Measurements from ENCODE around the gene TNFRSF12A.
A peak's percentile ranks its signal among the peaks of the same experiment; 100 is the strongest.

Gene TNFRSF12A

DNA sequence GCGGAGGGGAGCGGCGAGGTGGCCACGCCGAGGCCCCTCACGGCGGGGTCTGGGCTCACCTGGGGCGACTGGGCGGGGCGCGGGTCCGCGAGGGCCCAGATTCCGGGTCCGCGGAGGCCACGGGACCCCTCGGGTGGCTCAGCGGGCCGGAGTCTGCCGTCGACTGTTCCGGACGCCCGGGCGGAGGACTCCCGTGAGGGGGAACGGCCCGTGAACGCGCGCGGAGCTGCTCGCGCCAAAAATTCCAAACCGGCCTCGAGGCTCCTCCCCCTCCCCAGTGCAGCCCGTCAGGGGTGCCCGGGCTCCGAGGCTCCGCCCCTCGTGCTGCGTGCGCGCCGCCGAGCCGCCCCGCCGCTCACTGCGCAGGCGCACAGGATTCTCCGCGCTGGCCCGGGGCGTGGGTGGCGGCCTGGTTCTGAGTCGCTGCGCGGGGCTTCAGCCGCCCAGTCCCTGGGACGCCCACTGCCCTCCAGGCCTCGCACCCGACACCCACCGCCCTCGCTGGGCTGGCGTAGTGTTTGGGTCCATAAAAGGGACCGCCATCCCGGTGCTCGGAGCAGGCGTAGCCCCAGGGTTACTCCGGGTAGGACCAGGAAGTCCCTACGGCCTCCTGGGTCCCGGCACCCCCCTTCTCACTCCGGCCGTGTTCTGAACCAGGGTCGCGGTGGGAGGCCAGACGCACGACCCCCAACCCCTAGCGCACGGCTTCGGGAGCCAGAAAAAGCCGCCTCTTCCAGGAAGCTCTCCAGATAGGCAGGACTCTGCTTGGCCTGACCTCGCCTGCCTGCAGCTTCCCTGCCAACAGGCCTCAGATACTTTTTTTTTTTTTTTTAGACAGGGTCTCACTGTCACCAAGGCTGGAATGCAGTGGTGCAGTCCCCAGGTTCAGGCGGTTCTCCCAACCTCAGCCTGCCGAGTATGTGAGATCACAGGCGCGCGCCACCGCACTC is 39.7 kb upstream of the TNFRSF12A start, which contains the start of gene PKMYT1:
Gene PKMYT1, minus strand, starts transcription at position 220 of the 950 bp plus-strand sequence. CDS start 789 bp downstream, outside the sequence.
- Histone ChIP-seq H3K9me2 (replicated peaks; ENCODE audit: low read depth, low read length) (no peaks in the 10 kb centered on the region), H3K36me3 (ENCODE audit: insufficient read depth, low read length) (no peaks in the 10 kb centered on the region), H3F3A (ENCODE audit: low read depth) (no peaks in the 10 kb centered on the region), H4K20me1 (ENCODE audit: insufficient read depth, low read length, poor library complexity, severe bottlenecking) (no peaks in the 10 kb centered on the region), H3K4me2 (ENCODE audit: low read depth, low read length, poor library complexity, severe bottlenecking) (peak within 1 kb of the TSS; percentile 75), H3K27me3 (ENCODE audit: insufficient read depth, low read length, poor library complexity, severe bottlenecking) (no peaks in the 10 kb centered on the region), H3K9me3 (ENCODE audit: insufficient read depth, low read depth, low read length) (no peaks in the 10 kb centered on the region), H3K4me1 (ENCODE audit: insufficient read depth, low read length, poor library complexity, severe bottlenecking) (no peaks in the 10 kb centered on the region), H2AFZ (ENCODE audit: low read length) (peak within 1 kb of the TSS; percentile 63), H3K79me2 (ENCODE audit: insufficient read depth, low read length) (peaks cover 30% of the 10 kb centered on the region), H3K4me3 (ENCODE audit: low read length, poor library complexity, severe bottlenecking) (peak within 1 kb of the TSS; percentile 87), H3K9ac (ENCODE audit: low read depth, low read length, poor library complexity, severe bottlenecking) (peak within 1 kb of the TSS; percentile 88)
- TF ChIP-seq, protein P1, sequence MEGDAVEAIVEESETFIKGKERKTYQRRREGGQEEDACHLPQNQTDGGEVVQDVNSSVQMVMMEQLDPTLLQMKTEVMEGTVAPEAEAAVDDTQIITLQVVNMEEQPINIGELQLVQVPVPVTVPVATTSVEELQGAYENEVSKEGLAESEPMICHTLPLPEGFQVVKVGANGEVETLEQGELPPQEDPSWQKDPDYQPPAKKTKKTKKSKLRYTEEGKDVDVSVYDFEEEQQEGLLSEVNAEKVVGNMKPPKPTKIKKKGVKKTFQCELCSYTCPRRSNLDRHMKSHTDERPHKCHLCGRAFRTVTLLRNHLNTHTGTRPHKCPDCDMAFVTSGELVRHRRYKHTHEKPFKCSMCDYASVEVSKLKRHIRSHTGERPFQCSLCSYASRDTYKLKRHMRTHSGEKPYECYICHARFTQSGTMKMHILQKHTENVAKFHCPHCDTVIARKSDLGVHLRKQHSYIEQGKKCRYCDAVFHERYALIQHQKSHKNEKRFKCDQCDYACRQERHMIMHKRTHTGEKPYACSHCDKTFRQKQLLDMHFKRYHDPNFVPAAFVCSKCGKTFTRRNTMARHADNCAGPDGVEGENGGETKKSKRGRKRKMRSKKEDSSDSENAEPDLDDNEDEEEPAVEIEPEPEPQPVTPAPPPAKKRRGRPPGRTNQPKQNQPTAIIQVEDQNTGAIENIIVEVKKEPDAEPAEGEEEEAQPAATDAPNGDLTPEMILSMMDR (conservative IDR thresholded peaks at IDR 0.05; ENCODE audit: low read length) = no peak
- TF ChIP-seq EZH2phosphoT487 (IDR thresholded peaks at IDR 0.05; ENCODE audit: borderline replicate concordance) = no peak

DNA sequence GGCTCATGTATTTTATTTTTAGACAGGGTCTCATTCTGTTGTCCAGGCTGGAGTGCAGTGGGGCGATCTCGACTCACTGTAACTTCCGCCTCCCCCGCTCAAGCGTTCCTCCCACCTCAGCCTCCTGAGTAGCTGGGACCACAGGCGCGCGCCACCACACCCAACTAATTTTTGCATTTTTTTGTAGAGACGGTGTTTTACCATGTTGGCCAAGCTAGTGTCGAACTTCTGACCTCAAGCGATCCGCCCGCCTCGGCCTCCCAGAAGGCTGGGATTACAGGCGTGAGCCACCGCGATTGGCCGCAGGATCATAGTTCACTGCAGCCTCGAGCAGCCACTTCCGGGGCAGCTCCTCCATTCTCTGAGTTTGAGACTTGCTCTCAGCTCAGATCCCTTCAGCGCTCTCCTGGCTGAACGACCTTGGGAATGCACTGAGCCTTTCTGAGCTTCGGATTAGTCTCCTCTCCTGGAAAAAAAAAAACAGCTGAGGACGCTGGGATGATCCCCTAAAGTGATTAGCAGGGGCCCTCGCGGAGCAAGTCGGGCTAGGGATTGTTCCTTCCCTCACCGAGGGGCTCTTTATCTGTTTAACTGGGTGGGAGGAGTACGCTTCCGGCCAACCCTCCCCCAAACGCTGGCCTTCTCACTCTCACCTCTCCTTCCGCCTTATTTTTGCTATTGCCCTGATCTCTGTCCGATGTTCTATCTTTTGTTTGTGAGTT is 38.8 kb upstream of the TNFRSF12A start:
- Histone ChIP-seq H3K9me2 (replicated peaks; ENCODE audit: low read depth, low read length) (no peaks in the 10 kb centered on the region), H3K4me2 (ENCODE audit: low read depth, low read length, poor library complexity, severe bottlenecking) (peak overlapping the region; percentile 67), H3K79me2 (ENCODE audit: insufficient read depth, low read length) (peaks cover 30% of the 10 kb centered on the region), H3K4me3 (ENCODE audit: low read length, poor library complexity, severe bottlenecking) (peak overlapping the region; percentile 87), H3K4me1 (ENCODE audit: insufficient read depth, low read length, poor library complexity, severe bottlenecking) (no peaks in the 10 kb centered on the region), H3K36me3 (ENCODE audit: insufficient read depth, low read length) (no peaks in the 10 kb centered on the region), H3K9me3 (ENCODE audit: insufficient read depth, low read depth, low read length) (no peaks in the 10 kb centered on the region), H3F3A (ENCODE audit: low read depth) (no peaks in the 10 kb centered on the region), H4K20me1 (ENCODE audit: insufficient read depth, low read length, poor library complexity, severe bottlenecking) (no peaks in the 10 kb centered on the region), H3K27me3 (ENCODE audit: insufficient read depth, low read length, poor library complexity, severe bottlenecking) (no peaks in the 10 kb centered on the region), H2AFZ (ENCODE audit: low read length) (no peak overlapping the region), H3K9ac (ENCODE audit: low read depth, low read length, poor library complexity, severe bottlenecking) (peak overlapping the region; percentile 88)
- TF ChIP-seq EZH2phosphoT487 (IDR thresholded peaks at IDR 0.05; ENCODE audit: borderline replicate concordance) = no peak
- TF ChIP-seq, protein P1 (conservative IDR thresholded peaks at IDR 0.05; ENCODE audit: low read length) = no peak

DNA sequence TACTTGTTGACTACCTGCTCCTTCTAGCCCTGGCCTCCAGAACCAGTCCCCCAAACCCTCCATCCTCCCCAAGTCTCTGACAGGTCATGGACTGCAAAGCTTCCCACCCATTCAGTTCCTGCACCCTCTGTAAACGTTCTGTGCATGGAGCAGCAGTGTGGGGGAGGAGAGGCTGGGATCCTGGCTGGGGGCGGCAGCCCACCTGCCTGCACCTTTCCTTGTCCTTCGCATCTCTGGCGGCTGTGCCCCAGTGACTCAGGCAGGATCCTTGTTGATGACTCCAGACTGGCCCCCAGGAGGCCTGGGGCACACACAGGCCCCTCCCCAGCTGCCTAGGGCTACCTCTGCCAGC is 38.3 kb upstream of the TNFRSF12A start:
- H4K20me1 ChIP-seq (ENCODE audit: insufficient read depth, low read length, poor library complexity, severe bottlenecking) = no peaks in the 10 kb centered on the region
- H3K9me2 ChIP-seq (replicated peaks; ENCODE audit: low read depth, low read length) = no peaks in the 10 kb centered on the region
- no peaks in the 10 kb centered on the region for H3F3A ChIP-seq (ENCODE audit: low read depth)
- no peak overlapping the region for H3K9ac ChIP-seq (ENCODE audit: low read depth, low read length, poor library complexity, severe bottlenecking)
- H3K79me2 ChIP-seq (ENCODE audit: insufficient read depth, low read length) = peaks cover 29% of the 10 kb centered on the region
- H3K36me3 ChIP-seq (ENCODE audit: insufficient read depth, low read length) = no peaks in the 10 kb centered on the region
- peak overlapping the region; percentile 67 for H3K4me2 ChIP-seq (ENCODE audit: low read depth, low read length, poor library complexity, severe bottlenecking)
- H2AFZ ChIP-seq (ENCODE audit: low read length) = no peak overlapping the region
- no peaks in the 10 kb centered on the region for H3K27me3 ChIP-seq (ENCODE audit: insufficient read depth, low read length, poor library complexity, severe bottlenecking)
- H3K9me3 ChIP-seq (ENCODE audit: insufficient read depth, low read depth, low read length) = no peaks in the 10 kb centered on the region
- H3K4me1 ChIP-seq (ENCODE audit: insufficient read depth, low read length, poor library complexity, severe bottlenecking) = no peaks in the 10 kb centered on the region
- no peak overlapping the region for H3K4me3 ChIP-seq (ENCODE audit: low read length, poor library complexity, severe bottlenecking)
- TF ChIP-seq EZH2phosphoT487 (IDR thresholded peaks at IDR 0.05; ENCODE audit: borderline replicate concordance) = no peak
- TF ChIP-seq, protein P1 (conservative IDR thresholded peaks at IDR 0.05; ENCODE audit: low read length) = no peak
